ENCODE results near the gene STARD4. TPM values are rescaled to one million over a fixed set of nuclear protein-coding genes. Genes with fewer than 3 reads are reported as not detected.

The STARD4 gene
- total RNA-seq, 4 donors from 2014 or later: 8.6 to 35.6 (median 18.9) TPM

GRCh38 chr5:111472096-111472495 lies 40.2 kb downstream of the STARD4 start:
- intact Hi-C loops (cut with DNase I): no loop called here
- WGBS, 2 donors: 100% methylated on average over 1 to 2 of the region's 3 CpGs

DNA sequence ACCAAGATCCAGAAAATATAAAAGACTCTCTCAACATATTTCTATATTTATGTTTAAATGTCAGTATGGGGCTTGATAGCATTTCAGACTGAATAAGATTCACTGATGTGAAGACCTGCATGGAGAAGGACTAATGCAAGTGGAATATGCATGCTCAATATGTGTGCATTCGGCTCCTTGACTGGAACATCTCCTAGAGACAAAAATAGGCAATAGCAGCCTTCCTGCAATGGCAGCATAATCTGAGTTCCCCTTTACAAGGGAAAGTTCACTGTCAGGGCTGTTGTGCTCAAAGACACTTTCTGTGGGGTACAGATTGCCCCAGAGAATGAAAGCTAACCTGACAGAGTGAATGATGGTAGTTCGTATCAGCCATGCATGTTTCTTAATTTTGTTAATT lies 42.4 kb downstream of the STARD4 start:
- intact Hi-C loops (cut with DNase I): no loop called here
- WGBS, 2 donors: 48 to 49% methylated on average over 2 of the region's 2 CpGs
- TF ChIP-seq POLR2A (IDR thresholded peaks at IDR 0.05): no peak

More at GRCh38 chr5:111472096-111472495, 40.2 kb downstream of the STARD4 start:
- Histone ChIP-seq H3K4me1 (peaks cover 0 to 7% (median 0%) of the 10 kb centered on the region in 3 donors), H3K4me3 (no peak overlapping the region), H3K27ac (no peak overlapping the region), H3K9me3 (no peaks in the 10 kb centered on the region), H3K36me3 (no peaks in the 10 kb centered on the region), H3K27me3 (no peaks in the 10 kb centered on the region)
- TF ChIP-seq, protein P1, sequence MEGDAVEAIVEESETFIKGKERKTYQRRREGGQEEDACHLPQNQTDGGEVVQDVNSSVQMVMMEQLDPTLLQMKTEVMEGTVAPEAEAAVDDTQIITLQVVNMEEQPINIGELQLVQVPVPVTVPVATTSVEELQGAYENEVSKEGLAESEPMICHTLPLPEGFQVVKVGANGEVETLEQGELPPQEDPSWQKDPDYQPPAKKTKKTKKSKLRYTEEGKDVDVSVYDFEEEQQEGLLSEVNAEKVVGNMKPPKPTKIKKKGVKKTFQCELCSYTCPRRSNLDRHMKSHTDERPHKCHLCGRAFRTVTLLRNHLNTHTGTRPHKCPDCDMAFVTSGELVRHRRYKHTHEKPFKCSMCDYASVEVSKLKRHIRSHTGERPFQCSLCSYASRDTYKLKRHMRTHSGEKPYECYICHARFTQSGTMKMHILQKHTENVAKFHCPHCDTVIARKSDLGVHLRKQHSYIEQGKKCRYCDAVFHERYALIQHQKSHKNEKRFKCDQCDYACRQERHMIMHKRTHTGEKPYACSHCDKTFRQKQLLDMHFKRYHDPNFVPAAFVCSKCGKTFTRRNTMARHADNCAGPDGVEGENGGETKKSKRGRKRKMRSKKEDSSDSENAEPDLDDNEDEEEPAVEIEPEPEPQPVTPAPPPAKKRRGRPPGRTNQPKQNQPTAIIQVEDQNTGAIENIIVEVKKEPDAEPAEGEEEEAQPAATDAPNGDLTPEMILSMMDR (IDR thresholded peaks at IDR 0.05): no peak
- no peak for TF ChIP-seq POLR2A (IDR thresholded peaks at IDR 0.05)
- DNase-seq: no peak

GRCh38 chr5:111469293-111469896 lies 42.9 kb downstream of the STARD4 start:
- Histone ChIP-seq H3K9me3 (no peaks in the 10 kb centered on the region), H3K36me3 (no peaks in the 10 kb centered on the region), H3K4me3 (no peak overlapping the region), H3K27ac (no peak overlapping the region), H3K4me1 (peaks cover 0 to 7% (median 0%) of the 10 kb centered on the region in 3 donors), H3K27me3 (no peaks in the 10 kb centered on the region)
- intact Hi-C loops (cut with DNase I): no loop called here
- TF ChIP-seq, protein P1 (IDR thresholded peaks at IDR 0.05): no peak
- TF ChIP-seq POLR2A (IDR thresholded peaks at IDR 0.05): no peak
- WGBS, 2 donors: 41 to 48% methylated on average over 2 of the region's 2 CpGs
- DNase-seq: no peak

More for the DNA sequence above, 42.4 kb downstream of the STARD4 start:
- H3K4me3 ChIP-seq: no peak overlapping the region
- DNase-seq: no peak
- H3K27ac ChIP-seq: no peak overlapping the region
- no peaks in the 10 kb centered on the region for H3K9me3 ChIP-seq
- no peaks in the 10 kb centered on the region for H3K36me3 ChIP-seq
- peaks cover 0 to 7% (median 0%) of the 10 kb centered on the region in 3 donors for H3K4me1 ChIP-seq
- no peaks in the 10 kb centered on the region for H3K27me3 ChIP-seq

DNA sequence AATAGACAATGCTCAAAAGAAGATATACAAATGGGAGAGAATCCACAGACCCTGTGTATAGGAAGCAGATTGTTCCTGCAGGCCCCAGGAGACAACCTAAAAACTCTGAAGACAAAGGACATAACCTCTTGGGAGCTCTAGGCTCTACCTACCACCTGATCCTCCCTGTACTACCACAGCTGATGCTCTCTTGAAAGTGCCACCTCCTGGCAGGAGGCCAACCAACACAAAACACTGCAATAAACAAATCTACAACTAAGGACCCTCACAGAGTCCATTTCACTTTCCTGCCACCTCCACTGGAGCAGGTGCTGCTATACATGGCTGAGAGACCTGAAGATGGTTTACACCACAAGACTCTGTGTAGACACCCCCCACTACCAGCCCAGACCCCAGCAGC lies 49.0 kb downstream of the STARD4 start:
- Histone ChIP-seq H3K4me1 (no peaks in the 10 kb centered on the region), H3K9me3 (no peaks in the 10 kb centered on the region), H3K4me3 (no peak overlapping the region), H3K27ac (no peak overlapping the region), H3K36me3 (no peaks in the 10 kb centered on the region), H3K27me3 (no peaks in the 10 kb centered on the region)
- TF ChIP-seq, protein P1 (IDR thresholded peaks at IDR 0.05): no peak
- no peak for TF ChIP-seq POLR2A (IDR thresholded peaks at IDR 0.05)
- intact Hi-C loops (cut with DNase I): no loop called here
- DNase-seq: no peak

DNA sequence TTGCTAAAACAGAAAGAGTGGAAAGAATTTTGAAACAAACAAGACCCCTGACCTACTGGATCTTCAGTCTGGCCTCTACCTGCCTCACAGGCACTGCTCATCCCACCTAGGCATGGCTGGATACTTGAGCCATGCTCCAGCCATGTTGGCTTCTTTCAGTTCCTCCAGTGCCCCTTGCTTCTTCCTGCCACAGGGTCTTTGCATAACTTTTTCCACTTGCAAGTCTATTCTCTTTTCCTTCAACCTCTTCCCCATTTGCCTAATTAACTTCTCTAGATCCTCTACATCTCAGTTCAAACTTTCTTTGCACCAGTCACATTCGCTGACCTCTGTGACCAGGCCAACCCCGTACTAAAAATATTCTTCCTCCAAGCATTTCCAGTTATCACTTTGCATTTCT lies 50.4 kb downstream of the STARD4 start:
- Histone ChIP-seq H3K4me3 (no peak overlapping the region), H3K36me3 (no peaks in the 10 kb centered on the region), H3K27me3 (no peaks in the 10 kb centered on the region), H3K9me3 (no peaks in the 10 kb centered on the region), H3K27ac (no peak overlapping the region), H3K4me1 (no peaks in the 10 kb centered on the region)
- intact Hi-C loops (cut with DNase I): no loop called here
- WGBS, 2 donors: 57 to 87% methylated on average over 2 of the region's 2 CpGs
- TF ChIP-seq, protein P1 (IDR thresholded peaks at IDR 0.05): no peak
- no peak for TF ChIP-seq POLR2A (IDR thresholded peaks at IDR 0.05)
- no peak for DNase-seq

DNA sequence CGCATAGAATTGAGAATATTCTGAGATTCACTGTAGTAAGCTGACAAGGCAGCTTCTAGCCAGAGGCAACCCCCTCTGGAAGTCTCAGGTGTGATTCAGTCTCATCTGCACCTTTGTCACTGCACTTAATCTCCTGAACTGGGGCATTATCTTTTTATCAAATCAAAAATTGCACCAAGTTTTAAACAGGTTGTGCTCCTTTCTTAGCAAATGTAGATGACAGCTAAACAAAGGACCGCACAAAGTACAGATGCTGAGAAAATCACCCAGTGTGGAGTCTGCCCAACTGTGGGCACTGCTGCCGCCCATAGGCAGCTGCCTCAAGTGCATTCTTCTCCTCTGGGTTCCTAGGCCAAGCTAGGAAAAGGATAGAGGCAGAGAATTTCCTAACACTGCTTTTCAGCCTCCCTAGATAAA lies 51.1 kb downstream of the STARD4 start:
- Histone ChIP-seq H3K27me3 (no peaks in the 10 kb centered on the region), H3K27ac (no peak overlapping the region), H3K36me3 (no peaks in the 10 kb centered on the region), H3K4me1 (no peaks in the 10 kb centered on the region), H3K4me3 (no peak overlapping the region), H3K9me3 (no peaks in the 10 kb centered on the region)
- TF ChIP-seq, protein P1 (IDR thresholded peaks at IDR 0.05): no peak
- TF ChIP-seq POLR2A (IDR thresholded peaks at IDR 0.05): no peak
- intact Hi-C loops (cut with DNase I): no loop called here
- WGBS, 2 donors: 33 to 64% methylated on average over 3 of the region's 3 CpGs
- DNase-seq: no peak

All from esophagus squamous epithelium (tissue), 5 donors.